H1 (cell line): ENCODE data around the gene GNAQ.

Source experiments
- BACH1 ChIP-seq: IDR thresholded peaks from 2 replicates; pipeline ENCODE4 v1.6.1; 2012; ENCODE audit warnings: low read length, improper control_type of control experiment
- EP300 ChIP-seq, 2 experiments: IDR thresholded peaks; 1 replicate in 1 of 2; 2 replicates in 1 of 2; pipeline ENCODE4 v1.6.1; 2011 to 2012; ENCODE audit warnings: low read depth in 2 of 2, low read length in 2 of 2, mild to moderate bottlenecking in 2 of 2, borderline replicate concordance in 1 of 2, inconsistent platforms in 1 of 2, moderate library complexity in 1 of 2
- HDAC6 ChIP-seq: IDR thresholded peaks from one replicate; pipeline ENCODE4 v1.7.1; 2012; ENCODE audit warnings: low read depth, mild to moderate bottlenecking, inconsistent platforms, low read length, moderate library complexity
- NRF1 ChIP-seq: IDR thresholded peaks from 2 replicates; pipeline ENCODE4 v1.6.1; 2011; ENCODE audit warnings: mild to moderate bottlenecking, low read depth, low read length, improper control_type of control experiment
- PHF8 ChIP-seq: fragments of 200-600 bp; sonication (generic); conservative IDR thresholded peaks from 2 replicates; pipeline ENCODE4 v1.7.1; 2012; ENCODE audit warnings: low read depth, mild to moderate bottlenecking, inconsistent platforms, low read length, moderate library complexity
- TAF1 ChIP-seq: IDR thresholded peaks from 2 replicates; pipeline ENCODE4 v1.6.1; 2011; ENCODE audit warnings: mild to moderate bottlenecking, low read depth, low read length
- TEAD4 ChIP-seq: IDR thresholded peaks from 2 replicates; pipeline ENCODE4 v1.6.1; 2012; ENCODE audit warnings: low read depth, low read length, inconsistent platforms, mixed read lengths
- TF ChIP-seq, protein P1 (sequence below), 3 experiments: IDR thresholded peaks; 1 replicate in 2 of 3; 2 replicates in 1 of 3; pipeline versions ENCODE4 v1.5.1 to v1.6.1; 2011; ENCODE audit warnings: low read length in 3 of 3, mild to moderate bottlenecking in 3 of 3, inconsistent platforms in 2 of 3, low read depth in 1 of 3, moderate library complexity in 1 of 3; ENCODE audit not compliant: insufficient read depth in 1 of 3; ENCODE audit errors: control extremely low read depth in 1 of 3

DNA sequence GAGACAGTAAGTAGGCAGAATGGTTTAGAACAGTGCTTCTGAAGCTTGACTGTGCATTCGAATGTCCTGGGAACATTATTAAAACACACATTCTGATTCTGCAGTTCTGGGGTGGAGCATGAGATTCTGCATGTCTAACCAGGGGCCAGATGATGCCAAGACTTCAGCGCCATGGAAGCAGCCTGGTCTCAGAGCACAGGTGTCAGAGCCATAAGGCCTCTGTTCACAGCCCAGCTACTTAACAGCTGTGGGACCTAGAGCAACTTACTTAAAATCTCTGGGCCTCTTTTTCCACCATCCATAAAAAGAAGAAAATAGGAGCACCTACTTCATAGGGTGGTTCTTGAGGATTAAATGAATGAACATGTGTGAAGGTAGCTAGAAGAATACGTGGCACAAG, 84.0 kb downstream of the GNAQ start:
- TF ChIP-seq, protein P1, sequence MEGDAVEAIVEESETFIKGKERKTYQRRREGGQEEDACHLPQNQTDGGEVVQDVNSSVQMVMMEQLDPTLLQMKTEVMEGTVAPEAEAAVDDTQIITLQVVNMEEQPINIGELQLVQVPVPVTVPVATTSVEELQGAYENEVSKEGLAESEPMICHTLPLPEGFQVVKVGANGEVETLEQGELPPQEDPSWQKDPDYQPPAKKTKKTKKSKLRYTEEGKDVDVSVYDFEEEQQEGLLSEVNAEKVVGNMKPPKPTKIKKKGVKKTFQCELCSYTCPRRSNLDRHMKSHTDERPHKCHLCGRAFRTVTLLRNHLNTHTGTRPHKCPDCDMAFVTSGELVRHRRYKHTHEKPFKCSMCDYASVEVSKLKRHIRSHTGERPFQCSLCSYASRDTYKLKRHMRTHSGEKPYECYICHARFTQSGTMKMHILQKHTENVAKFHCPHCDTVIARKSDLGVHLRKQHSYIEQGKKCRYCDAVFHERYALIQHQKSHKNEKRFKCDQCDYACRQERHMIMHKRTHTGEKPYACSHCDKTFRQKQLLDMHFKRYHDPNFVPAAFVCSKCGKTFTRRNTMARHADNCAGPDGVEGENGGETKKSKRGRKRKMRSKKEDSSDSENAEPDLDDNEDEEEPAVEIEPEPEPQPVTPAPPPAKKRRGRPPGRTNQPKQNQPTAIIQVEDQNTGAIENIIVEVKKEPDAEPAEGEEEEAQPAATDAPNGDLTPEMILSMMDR (IDR thresholded peaks at IDR 0.05; ENCODE audit: control extremely low read depth in 1 of 3, insufficient read depth in 1 of 3, low read depth in 1 of 3, low read length in 3 of 3) = no peak
- TF ChIP-seq TEAD4 (no peak), EP300 (IDR thresholded peaks at IDR 0.05; ENCODE audit: borderline replicate concordance in 1 of 2, low read depth in 2 of 2, low read length in 2 of 2) (no peak), TAF1 (no peak), NRF1 (no peak), PHF8 (no peak), HDAC6 (no peak), BACH1 (no peak)
